ENCODE results near the gene PAXX. TPM values are rescaled to one million over a fixed set of nuclear protein-coding genes. Genes with fewer than 3 reads are reported as not detected.

Gene PAXX
- total and polyA plus RNA-seq, 9 of the 15 experiments (the other 6 are each of a cell fraction or from before 2014, with no cell fraction given), result 1.2 to 175 (median 38.5) TPM

DNA sequence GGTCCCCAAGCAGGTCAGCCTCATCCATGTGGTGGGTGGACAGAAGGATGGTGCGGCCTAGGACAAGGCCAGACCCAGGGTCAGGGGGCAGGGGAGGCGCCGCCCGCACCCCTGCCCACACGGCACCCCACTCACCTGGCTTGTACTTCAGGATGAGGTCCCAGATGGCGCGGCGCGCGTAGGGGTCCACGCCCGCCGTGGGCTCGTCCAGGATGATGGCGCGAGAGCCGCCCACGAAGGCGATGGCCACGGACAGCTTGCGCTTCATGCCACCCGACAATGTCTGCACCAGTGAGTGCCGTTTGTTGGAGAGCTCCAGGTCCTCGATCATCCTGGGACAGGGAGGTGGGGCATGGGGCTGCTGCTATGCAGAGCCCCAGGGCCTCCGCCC lies 23.3 kb downstream of the PAXX start:
- TF ChIP-seq HIVEP1 (CRISPR knock-in tag; IDR thresholded peaks at IDR 0.05) (no peak), ZNF717 (CRISPR knock-in tag; IDR thresholded peaks at IDR 0.05) (no peak)
- Histone ChIP-seq H2AFZ (ENCODE audit: low read depth, low read length) (no peak overlapping the region), H3K9me1 (ENCODE audit: control insufficient read depth, insufficient read depth, low read length) (no peaks in the 10 kb centered on the region), H3K4me1 (replicated peaks in 1 of 2; ENCODE audit: control insufficient read depth in 2 of 2, insufficient read depth in 2 of 2, low read length in 2 of 2) (peaks cover 0 to 73% of the 10 kb centered on the region in 2 experiments; a peak in 2 of 5 replicates), H3K4me2 (ENCODE audit: insufficient read depth, low read length) (no peak overlapping the region), H3K9ac (ENCODE audit: insufficient read depth in 1 of 2, low read depth in 2 of 2, low read length in 2 of 2) (no peak overlapping the region), H3K27me3 (ENCODE audit: control insufficient read depth in 2 of 2, insufficient read depth in 2 of 2, low read length in 2 of 2) (no peaks in the 10 kb centered on the region), H3K36me3 (ENCODE audit: control insufficient read depth, insufficient read depth, low read length) (no peaks in the 10 kb centered on the region), H3K4me3 (no peak overlapping the region), H3K27ac (ENCODE audit: extremely low read depth, low read depth, low read length) (no peak overlapping the region), H4K20me1 (replicated peaks; ENCODE audit: control insufficient read depth, insufficient read depth, low read length) (no peaks in the 10 kb centered on the region), H3K79me2 (ENCODE audit: control insufficient read depth, insufficient read depth, low read length) (no peaks in the 10 kb centered on the region), H3K9me3 (replicated peaks; ENCODE audit: control insufficient read depth, insufficient read depth, low read depth, low read length) (no peaks in the 10 kb centered on the region)
- WGBS (ENCODE audit: insufficient coverage, low coverage, missing lambda C conversion rate), result 93% methylated on average over 15 of the region's 25 CpGs
- in situ Hi-C loops (cut with MboI) (no loop called here), intact Hi-C loops (cut with micrococcal nuclease) (no loop called here)
- CTCF ChIA-PET (ENCODE audit: low intra/inter-chr PET ratio), result no interaction called here
- DNase-seq (ENCODE audit: extremely low read depth in 1 of 4, low spot score in 3 of 4), result no peak
- FAIRE-seq, result no peak
- BruUV-seq (replicated peaks), result no TSS peak
- ATAC-seq, result no peak
- POLR2A ChIA-PET, result interaction anchor here (1.0 to 1.1 kb wide), 2 partner anchors 11 to 67 kb away, joined by 3 to 4 read pairs; no protein-coding TSS in a partner anchor

DNA sequence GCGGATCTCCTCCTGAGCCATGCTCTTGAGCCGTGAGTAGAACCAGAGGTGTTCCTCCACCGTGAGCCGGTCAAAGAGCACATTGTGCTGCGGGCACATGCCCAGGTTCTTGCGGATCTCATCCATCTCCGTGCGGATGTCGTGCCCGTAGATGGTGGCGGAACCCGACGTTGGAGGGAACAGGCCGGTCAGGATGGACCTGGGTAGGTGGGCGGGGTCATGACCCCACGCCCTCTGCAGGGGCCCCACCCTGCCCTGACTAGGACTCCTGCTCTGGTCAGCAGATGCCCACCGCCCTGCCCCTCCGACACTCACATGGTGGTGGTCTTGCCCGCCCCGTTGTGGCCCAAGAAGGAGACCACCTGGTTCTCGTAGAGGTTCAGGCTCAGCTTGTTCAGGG lies 23.8 kb downstream of the PAXX start:
- DNase-seq (ENCODE audit: extremely low read depth in 1 of 4, low spot score in 3 of 4), result no peak
- Histone ChIP-seq H3K36me3 (ENCODE audit: control insufficient read depth, insufficient read depth, low read length) (no peaks in the 10 kb centered on the region), H3K27me3 (ENCODE audit: control insufficient read depth in 2 of 2, insufficient read depth in 2 of 2, low read length in 2 of 2) (no peaks in the 10 kb centered on the region), H3K4me2 (ENCODE audit: insufficient read depth, low read length) (no peak overlapping the region), H3K4me1 (replicated peaks in 1 of 2; ENCODE audit: control insufficient read depth in 2 of 2, insufficient read depth in 2 of 2, low read length in 2 of 2) (peaks cover 0 to 74% of the 10 kb centered on the region in 2 experiments; a peak in 2 of 5 replicates), H3K79me2 (ENCODE audit: control insufficient read depth, insufficient read depth, low read length) (no peaks in the 10 kb centered on the region), H3K27ac (ENCODE audit: extremely low read depth, low read depth, low read length) (no peak overlapping the region), H2AFZ (ENCODE audit: low read depth, low read length) (no peak overlapping the region), H3K9ac (ENCODE audit: insufficient read depth in 1 of 2, low read depth in 2 of 2, low read length in 2 of 2) (no peak overlapping the region), H3K9me3 (replicated peaks; ENCODE audit: control insufficient read depth, insufficient read depth, low read depth, low read length) (no peaks in the 10 kb centered on the region), H3K4me3 (no peak overlapping the region), H3K9me1 (ENCODE audit: control insufficient read depth, insufficient read depth, low read length) (no peaks in the 10 kb centered on the region), H4K20me1 (replicated peaks; ENCODE audit: control insufficient read depth, insufficient read depth, low read length) (no peaks in the 10 kb centered on the region)
- ATAC-seq, result no peak
- intact Hi-C loops (cut with micrococcal nuclease), result no loop called here
- no TSS peak for BruUV-seq (replicated peaks)
- WGBS (ENCODE audit: insufficient coverage, low coverage, missing lambda C conversion rate), result 85% methylated on average over 19 of the region's 21 CpGs
- CTCF ChIA-PET (ENCODE audit: low intra/inter-chr PET ratio), result no interaction called here
- FAIRE-seq, result no peak
- in situ Hi-C loops (cut with MboI), result no loop called here
- POLR2A ChIA-PET, result interaction anchor here (1.0 to 1.1 kb wide), 2 partner anchors 10 to 68 kb away, joined by 3 to 4 read pairs; no protein-coding TSS in a partner anchor
- TF ChIP-seq SREBF1 (IDR thresholded peaks at IDR 0.05; ENCODE audit: borderline replicate concordance, low read depth, low read length), result no peak
- TF ChIP-seq, protein P1, sequence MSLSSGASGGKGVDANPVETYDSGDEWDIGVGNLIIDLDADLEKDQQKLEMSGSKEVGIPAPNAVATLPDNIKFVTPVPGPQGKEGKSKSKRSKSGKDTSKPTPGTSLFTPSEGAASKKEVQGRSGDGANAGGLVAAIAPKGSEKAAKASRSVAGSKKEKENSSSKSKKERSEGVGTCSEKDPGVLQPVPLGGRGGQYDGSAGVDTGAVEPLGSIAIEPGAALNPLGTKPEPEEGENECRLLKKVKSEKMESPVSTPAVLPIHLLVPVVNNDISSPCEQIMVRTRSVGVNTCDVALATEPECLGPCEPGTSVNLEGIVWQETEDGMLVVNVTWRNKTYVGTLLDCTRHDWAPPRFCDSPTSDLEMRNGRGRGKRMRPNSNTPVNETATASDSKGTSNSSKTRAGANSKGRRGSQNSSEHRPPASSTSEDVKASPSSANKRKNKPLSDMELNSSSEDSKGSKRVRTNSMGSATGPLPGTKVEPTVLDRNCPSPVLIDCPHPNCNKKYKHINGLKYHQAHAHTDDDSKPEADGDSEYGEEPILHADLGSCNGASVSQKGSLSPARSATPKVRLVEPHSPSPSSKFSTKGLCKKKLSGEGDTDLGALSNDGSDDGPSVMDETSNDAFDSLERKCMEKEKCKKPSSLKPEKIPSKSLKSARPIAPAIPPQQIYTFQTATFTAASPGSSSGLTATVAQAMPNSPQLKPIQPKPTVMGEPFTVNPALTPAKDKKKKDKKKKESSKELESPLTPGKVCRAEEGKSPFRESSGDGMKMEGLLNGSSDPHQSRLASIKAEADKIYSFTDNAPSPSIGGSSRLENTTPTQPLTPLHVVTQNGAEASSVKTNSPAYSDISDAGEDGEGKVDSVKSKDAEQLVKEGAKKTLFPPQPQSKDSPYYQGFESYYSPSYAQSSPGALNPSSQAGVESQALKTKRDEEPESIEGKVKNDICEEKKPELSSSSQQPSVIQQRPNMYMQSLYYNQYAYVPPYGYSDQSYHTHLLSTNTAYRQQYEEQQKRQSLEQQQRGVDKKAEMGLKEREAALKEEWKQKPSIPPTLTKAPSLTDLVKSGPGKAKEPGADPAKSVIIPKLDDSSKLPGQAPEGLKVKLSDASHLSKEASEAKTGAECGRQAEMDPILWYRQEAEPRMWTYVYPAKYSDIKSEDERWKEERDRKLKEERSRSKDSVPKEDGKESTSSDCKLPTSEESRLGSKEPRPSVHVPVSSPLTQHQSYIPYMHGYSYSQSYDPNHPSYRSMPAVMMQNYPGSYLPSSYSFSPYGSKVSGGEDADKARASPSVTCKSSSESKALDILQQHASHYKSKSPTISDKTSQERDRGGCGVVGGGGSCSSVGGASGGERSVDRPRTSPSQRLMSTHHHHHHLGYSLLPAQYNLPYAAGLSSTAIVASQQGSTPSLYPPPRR (CRISPR knock-in tag; IDR thresholded peaks at IDR 0.05; ENCODE audit: borderline replicate concordance), result no peak
- TF ChIP-seq CBFA2T3 (IDR thresholded peaks at IDR 0.05), result no peak
- TF ChIP-seq NFIX (CRISPR knock-in tag; IDR thresholded peaks at IDR 0.05; ENCODE audit: low read depth), result no peak
- TF ChIP-seq RCOR1 (IDR thresholded peaks at IDR 0.05; ENCODE audit: borderline replicate concordance in 1 of 2, low read depth in 2 of 2, low read length in 2 of 2), result no peak
- no peak for TF ChIP-seq NFE2L1 (tag; IDR thresholded peaks at IDR 0.05; ENCODE audit: borderline replicate concordance, low read depth)
- TF ChIP-seq MTA1 (IDR thresholded peaks at IDR 0.05; ENCODE audit: borderline replicate concordance), result no peak
- no peak for TF ChIP-seq HDAC2 (IDR thresholded peaks at IDR 0.05)
- TF ChIP-seq ZFP91 (CRISPR knock-in tag; IDR thresholded peaks at IDR 0.05), result no peak

Data from K562 (cell line).